HPDE6-E6E7 (cell line): ENCODE results near the gene KIF26B.

Experiments
- DNase-seq: peaks from one replicate; pipeline ENCODE4 v3.0.0; 2011; ENCODE audit warnings: missing footprints; ENCODE audit errors: extremely low spot score

KIF26B gene

GRCh38 chr1:245561665-245562234, 407.0 kb downstream of the KIF26B start:
- no peak for DNase-seq

DNA sequence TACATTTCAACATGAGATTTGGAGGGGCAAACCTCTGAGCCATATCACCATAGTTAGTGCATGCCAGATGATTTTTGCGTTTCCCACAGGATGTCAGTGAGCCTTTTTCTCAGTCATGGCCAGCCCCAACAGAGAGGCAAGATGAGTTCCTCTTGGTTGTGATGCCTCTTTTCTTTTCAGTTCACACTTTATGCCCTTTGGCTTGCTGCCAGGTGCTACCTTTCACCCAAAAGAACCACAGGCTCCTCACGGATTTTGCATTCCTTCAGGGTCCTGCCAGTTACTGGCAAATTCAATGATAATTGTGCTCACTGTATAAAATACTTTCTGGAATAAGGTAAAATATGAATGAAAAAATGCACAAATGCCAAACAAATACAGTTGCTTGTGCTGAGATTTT, 411.3 kb downstream of the KIF26B start:
- DNase-seq = no peak

DNA sequence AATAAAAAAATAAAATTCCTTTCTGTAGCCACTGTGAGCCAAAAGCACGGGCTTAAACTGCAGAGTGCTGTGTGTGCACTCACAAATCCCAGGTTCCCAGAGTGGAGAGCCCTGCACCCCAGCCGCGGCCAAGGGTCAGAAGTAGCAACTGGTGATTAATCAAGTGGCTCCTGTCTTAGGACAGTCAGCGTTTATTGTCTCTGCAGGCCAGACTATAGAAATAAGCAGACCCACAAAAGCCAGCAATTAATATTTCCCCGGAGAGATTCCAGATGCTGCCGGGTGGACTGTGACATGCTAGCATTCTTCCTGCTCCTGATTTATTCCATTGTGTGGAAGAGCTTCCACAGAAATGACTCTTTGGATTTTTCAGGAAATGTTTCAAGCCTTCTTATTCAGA, 412.2 kb downstream of the KIF26B start:
- DNase-seq = no peak

DNA sequence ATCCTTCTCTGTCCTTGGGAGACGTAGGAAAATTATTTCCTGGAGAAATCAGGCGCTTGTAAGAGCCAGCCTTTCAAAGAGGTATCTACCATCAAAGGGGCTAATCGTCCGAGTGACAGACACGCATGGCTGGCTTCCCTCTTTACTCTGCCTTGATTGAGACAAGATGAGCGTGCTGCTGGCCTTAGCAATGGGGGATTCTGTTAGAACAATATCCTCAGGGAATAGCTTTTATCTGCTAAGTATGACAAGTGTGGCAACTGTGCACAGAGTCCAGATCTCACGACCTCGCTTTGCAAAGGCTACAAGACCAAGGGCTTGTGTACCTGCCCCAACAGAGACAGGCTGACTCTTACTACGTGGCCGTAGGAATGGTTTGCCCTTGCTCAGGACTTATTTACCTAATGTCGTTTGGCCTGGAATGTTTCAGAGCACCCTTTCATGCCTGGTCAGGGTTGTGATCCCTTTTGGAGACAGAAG, 417.1 kb downstream of the KIF26B start:
- DNase-seq = no peak

- no peak for DNase-seq
Measured at GRCh38 chr1:245572709-245573108, 417.9 kb downstream of the KIF26B start.

DNA sequence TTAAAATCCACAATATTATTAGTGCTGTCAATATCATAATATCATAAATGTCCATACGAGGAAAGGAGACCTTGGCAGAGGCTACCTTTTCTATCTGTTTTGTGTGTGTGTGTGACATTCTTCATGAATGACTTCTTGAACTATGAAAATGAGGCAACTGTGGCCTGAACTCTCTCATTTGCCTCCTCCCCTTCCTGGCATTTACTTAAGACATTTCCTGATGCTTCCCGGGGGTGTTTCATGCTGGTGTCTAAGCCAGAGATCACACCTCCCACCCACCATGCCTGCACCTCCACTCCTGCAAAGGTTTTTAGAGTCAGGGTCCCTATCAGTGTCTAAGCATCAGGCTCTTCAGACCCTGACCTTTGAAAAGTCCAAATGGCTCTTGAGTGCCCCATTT, 420.9 kb downstream of the KIF26B start:
- DNase-seq = no peak

GRCh38 chr1:245576323-245576722, 421.5 kb downstream of the KIF26B start:
- DNase-seq = no peak

DNA sequence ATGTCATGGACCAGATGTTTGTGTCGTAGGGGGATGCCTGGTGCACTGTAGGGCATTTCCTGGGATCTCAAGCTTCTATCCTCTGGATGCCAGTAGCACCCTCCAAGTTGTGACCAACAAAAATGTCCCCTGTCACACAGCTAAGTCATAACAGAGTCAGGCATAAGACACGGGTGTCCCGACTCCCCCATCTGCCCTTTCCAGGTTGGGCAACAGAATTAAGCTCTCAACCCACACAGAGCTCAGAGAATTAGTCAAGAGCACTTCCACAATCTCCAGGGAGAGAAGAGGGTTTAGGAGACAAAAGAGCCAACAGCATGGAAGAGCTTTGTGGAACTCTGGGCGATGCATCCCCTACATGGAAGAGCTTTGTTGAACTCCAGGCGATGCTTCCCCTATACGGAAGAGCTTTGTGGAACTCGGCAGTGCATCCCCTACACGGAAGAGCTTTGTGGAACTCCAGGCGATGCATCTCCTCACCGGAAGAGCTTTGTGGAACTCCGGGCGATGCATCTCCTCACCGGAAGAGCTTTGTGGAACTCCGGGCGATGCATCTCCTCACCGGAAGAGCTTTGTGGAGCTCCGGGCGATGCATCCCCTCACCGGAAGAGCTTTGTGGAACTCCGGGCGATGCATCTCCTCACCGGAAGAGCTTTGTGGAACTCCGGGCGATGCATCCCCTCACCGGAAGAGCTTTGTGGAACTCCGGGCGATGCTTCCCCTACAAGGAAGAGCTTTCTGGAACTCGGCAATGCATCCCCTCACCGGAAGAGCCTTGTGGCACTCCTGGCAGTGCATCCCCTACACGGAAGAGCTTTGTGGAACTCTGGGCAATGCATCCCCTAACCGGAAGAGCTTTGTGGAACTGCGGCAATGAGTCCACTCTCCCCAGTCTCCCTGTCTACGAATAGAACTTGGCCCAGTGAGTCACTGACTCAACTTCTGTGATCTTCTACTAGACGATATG, 422.7 kb downstream of the KIF26B start:
- DNase-seq = no peak

DNA sequence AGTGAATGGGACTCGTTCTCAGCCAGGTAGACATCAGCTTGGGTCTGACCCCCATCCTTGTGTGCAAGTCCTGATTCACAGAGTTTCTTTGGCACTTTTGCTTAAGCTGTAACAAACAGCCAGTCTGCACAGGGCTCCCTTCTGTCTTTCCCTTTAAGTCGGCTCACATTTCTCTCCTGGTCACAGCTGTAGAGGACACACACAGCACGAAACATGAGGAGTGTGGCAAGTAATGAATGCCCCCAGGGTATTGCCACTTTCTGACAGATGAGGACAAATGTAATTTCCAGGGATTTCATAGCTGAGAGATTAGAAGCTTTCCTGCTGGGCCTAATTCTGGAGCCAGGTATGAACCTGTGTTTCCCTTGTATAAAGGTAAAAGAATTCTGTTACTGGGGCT, 423.5 kb downstream of the KIF26B start:
- no peak for DNase-seq

GRCh38 chr1:245578771-245579170, 424.0 kb downstream of the KIF26B start:
- no peak for DNase-seq

DNA sequence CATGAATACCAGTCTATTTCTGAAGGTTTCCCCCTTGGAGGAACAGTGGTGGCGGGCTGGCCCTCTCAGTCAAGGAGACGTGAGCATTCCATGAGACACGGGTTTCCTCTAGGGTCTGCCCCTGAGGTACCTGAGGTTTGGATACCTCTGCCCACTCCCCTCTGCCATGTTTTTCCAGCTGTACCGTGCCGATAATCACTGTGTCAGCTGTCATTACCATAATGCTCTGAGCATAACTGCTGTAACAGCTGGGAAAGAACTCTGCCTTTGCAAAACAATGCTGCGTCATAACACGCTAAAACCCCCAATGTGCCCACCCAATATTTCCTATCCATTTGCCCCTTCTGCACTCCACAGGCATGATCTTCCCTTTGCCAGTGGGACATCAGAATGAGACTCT, 425.1 kb downstream of the KIF26B start:
- DNase-seq = no peak

DNA sequence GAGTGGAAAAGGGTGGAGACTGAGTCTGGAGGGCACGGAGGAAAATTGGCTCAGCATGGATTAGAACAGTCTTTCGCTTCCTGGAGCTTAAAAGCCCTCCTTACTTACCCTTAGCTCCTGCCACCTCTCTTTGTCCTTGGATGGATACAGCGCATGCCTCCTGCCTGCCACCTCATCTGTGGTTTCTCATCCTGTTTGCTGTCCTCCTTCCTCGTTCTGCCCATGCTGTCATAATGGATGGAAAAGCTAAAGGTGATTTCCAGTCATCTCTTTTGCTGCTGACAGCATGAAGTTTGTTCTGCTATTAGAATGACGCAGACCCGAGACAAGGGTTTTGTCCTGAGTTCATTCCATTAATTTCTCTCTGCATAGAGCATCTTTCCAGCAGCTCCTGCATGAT, 425.9 kb downstream of the KIF26B start:
- no peak for DNase-seq

DNA sequence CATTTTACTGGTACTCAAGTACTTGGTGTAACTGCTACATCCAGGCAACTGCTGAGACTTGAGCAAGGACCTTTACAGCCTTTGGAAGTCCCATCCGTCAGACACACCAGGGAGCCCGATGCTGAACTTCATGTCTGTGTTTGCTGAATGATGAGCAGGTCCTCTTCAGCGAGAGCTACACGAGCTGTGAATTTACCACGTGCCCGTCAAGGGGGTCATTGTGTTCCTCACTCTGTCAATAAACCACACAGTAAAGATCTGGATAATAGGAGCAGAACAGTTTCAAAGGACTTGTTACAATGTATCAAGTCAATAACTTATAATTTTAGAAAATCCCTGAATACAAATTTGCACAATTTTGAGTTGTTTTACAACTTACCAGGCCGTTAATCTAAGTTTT, 427.2 kb downstream of the KIF26B start:
- DNase-seq = no peak

- no peak for DNase-seq
Measured at GRCh38 chr1:245583081-245583480, 428.3 kb downstream of the KIF26B start.

GRCh38 chr1:245583575-245584330, 429.0 kb downstream of the KIF26B start:
- DNase-seq = no peak

DNA sequence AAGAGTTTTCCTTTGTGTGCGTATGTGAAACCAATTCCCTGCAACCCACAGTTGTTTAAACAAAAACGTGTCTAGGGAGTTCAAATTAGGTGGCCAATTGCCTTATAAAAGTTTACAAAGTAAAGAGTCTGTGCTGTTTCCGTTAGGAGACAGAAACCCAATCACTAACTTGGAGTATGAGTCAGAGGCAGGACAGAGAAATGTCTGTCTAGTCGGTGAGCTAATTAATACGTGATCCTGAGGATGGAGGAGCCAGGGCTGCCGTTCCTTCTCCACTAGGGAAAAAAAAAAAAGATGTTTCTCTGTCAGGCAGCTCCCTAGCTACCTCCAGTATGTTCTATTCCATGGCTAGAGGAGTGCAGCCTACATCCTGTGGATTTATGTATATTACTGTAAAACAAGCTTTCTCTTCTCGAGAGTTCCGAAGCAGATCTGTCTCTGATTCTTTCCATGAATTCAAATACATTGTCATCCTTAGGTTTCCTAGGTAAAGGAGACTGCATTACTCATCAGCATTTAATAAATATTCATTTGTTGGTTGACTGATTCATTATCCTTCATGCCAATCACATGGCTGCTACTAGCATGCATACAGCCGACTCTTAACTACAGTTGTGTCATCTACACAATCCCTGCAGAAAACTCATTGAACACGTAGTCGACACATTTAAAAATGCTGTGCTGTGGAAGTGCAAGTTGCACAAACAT, 430.6 kb downstream of the KIF26B start:
- no peak for DNase-seq

DNA sequence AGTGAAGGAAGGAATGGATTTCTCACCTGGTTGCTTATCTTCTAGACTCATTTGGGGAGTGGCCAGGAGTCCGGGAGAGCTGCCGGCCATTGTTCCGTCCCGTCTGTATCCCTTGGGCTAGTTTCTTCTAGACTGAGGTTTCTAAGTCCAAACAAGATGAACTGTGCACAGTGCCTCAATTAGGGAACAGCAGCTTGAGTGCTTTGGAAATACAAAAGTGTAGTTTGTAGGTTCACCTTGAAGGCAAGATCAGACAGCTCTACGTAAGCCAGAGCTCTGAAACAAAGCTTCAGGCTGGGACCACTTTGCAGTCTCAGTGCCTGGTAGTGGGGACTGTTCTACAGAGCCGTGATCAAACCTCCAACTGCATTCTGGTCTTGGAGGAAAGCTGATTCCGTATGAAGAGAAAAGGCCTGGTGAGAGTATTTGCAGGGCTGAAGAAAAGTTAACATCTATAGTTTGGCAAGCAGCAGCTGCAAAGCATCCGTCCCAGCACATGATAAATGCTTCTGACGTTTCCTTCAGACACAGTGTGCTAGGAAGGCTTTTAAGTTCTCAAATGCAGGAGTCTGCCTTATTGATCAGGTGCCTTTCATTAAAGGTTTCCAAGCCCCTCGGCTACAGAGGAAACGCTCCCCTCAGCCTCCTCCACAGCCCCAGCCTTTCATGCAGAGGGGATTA, 432.8 kb downstream of the KIF26B start:
- DNase-seq = no peak

DNA sequence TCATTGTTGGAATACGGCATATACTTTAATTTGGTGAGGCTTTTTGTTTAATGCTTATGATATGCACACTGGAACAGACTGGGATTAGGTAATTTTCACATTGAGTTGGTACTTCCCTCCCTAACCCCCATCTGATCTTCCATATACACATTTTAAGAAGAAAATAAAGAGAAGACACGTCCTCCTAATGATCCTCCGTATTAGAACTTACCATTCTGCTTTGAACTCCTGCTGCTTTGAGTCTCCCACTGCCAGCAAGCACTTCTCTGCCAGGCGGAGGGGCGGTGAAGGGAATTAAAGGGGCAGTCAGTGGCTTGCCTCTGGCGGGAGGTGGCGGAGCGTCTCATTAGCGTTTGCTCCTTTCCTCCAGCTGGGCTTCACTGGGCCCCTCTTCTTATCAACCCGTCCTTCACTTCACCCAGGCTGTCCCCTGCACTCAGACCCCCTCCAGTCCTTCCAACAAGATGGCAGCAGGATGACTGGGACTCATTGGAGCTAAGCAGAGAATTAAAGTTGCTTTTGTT, 433.4 kb downstream of the KIF26B start:
- no peak for DNase-seq

- DNase-seq = no peak
Measured at GRCh38 chr1:245589316-245589715, 434.5 kb downstream of the KIF26B start.

DNA sequence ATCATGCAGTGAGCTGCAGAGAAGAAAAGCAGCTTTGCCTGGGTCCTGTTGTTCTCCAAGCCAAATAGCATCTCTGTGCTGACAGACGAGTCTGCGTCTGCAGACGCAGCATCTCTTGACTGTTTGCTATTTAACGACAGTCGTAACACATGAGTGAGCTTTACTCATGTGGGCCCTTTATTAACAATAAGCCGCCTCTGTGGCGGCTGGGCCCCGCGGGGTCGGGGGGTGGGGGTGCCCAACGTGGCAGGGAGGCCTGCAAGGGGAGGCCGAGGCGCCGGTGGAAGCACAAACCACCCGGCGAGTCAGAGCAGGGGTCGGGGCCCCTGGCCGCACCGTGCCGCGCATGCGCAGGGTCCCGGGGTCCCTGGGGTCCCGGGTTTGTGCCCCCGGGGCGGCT, 435.1 kb downstream of the KIF26B start:
- DNase-seq = no peak

DNA sequence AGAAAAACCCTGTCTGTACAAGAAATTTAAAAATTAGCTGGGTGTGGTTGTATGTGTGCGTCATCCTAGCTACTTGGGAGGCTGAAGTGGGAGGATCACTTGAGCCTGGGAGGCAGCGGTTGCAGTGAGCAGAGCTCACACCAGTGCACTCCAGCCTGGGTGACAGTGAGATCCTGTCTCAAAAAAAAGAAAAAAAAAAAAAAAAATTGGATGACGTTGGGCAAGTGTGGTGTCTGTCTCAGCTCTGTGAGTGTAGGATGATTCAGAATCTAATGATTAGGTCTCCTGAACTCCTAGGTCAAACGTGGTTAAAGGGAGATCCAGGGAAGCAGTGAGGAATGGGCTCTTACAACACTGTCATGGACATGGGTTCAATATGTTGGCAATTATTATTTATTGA, 435.9 kb downstream of the KIF26B start:
- DNase-seq = no peak
